GM12872 (cell line): ENCODE measurements around the gene NFKBIB.

Experiments used
- TF ChIP-seq, protein P1 (sequence below): IDR thresholded peaks from 3 replicates; pipeline ENCODE4 v1.5.1; 2011; ENCODE audit warnings: low read depth, mild to moderate bottlenecking, low read length, moderate library complexity; ENCODE audit not compliant: insufficient read depth

Gene NFKBIB

GRCh38 chr19:38930776-38931520 lies 31.2 kb downstream of the NFKBIB start, which contains the start of gene MRPS12:
MRPS12 (plus strand) TSS chr19:38930944; CDS start chr19:38931295, 351 bp downstream.
- TF ChIP-seq, protein P1, sequence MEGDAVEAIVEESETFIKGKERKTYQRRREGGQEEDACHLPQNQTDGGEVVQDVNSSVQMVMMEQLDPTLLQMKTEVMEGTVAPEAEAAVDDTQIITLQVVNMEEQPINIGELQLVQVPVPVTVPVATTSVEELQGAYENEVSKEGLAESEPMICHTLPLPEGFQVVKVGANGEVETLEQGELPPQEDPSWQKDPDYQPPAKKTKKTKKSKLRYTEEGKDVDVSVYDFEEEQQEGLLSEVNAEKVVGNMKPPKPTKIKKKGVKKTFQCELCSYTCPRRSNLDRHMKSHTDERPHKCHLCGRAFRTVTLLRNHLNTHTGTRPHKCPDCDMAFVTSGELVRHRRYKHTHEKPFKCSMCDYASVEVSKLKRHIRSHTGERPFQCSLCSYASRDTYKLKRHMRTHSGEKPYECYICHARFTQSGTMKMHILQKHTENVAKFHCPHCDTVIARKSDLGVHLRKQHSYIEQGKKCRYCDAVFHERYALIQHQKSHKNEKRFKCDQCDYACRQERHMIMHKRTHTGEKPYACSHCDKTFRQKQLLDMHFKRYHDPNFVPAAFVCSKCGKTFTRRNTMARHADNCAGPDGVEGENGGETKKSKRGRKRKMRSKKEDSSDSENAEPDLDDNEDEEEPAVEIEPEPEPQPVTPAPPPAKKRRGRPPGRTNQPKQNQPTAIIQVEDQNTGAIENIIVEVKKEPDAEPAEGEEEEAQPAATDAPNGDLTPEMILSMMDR, result no peak

- TF ChIP-seq, protein P1, result no peak
Measured at GRCh38 chr19:38931521-38931793, 31.7 kb downstream of the NFKBIB start.

- TF ChIP-seq, protein P1, result peak; percentile 60
Measured at GRCh38 chr19:38932425-38933179, 32.8 kb downstream of the NFKBIB start.

- TF ChIP-seq, protein P1, result no peak
Measured at GRCh38 chr19:38933544-38933943, 33.8 kb downstream of the NFKBIB start.

DNA sequence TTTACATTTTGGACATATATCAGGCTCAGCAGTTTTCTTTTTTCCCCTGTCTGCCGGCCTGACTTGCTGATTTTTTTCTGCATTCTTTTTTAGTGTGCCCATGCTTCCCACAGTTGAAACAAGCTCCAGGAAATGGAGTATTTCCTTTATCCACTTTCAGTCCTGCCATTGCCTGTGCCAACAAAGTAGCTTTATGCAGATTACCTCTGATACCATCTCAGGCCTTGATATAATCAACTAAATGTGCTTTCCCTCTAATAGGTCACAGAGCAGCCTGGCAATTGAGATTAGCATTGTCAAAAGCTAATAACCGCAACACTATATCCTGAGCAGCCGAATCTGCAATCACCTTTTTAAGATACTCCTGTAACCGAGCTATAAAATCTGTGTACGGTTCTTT lies 40.2 kb downstream of the NFKBIB start:
- TF ChIP-seq, protein P1, result no peak

DNA sequence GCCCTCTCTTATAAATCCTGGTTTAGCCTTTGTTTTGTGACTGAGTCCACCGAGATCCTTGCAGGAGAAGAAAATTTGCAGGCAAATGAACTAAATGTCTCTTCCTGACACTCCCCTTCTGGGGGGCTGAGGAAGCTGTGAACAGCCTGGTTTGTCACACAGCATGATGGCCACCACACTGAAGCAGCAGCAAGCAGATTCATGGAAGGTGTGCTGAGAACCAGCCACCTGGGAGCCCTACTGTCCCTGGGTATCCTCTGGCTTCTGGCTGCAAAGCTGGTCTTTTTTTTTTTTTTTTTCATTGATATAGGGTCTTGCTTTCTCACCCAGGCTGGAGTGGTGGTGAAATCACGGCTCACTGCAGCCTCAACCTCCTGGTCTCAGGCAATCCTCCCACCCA lies 42.2 kb downstream of the NFKBIB start:
- TF ChIP-seq, protein P1, result no peak

DNA sequence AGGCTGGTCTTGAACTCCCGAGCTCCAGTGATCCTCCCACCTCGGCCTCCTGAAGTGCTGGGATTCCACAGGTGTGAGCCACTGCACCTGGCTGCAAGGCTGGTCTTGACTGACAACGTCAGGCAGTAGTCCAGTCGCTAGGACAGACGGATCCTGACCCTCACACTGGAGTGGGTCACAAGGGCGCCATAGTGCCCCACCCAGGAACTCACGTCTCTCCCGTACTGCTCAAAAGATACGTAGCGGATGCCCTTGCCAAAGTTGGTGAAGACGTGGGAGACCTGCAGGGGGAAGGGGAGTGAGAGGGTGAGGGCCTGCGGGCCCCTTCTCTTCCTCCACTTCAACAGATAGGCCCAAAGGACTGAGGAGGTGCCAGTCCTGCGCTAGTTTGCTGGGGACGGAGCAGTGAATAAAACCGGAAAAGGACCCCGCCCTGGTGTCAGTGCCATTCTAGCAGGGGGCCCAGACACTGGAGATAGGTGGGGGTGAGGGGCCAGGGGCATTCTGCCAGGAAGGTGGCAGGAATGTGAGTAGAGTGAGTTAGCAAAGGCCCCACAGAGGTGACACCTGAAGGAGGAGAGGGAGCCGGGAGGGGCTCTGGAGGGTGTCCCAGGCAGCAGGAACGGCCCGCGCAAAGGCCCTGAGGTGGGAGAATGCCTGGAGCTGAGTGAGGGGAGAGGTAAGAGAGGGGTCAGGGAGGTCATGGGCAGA lies 42.9 kb downstream of the NFKBIB start:
- TF ChIP-seq, protein P1, result no peak
